ENCODE measurements around the gene SLC38A10.

Gene SLC38A10

GRCh38 chr17:81222906-81223761 is 72.0 kb downstream of the SLC38A10 start, which contains the start of gene CEP131:
CEP131 (minus strand) TSS chr17:81222965; CDS start chr17:81220056, 2,909 bp downstream.
- FAIRE-seq, result no peak

GRCh38 chr17:81222620-81222905 is 72.5 kb downstream of the SLC38A10 start:
- no peak for FAIRE-seq

GRCh38 chr17:81221842-81222619 is 73.1 kb downstream of the SLC38A10 start:
- no peak for FAIRE-seq

- no peak for FAIRE-seq
These were observed 73.7 kb downstream of the SLC38A10 start for GRCh38 chr17:81221371-81221841.

- FAIRE-seq, result no peak
These were observed 75.5 kb downstream of the SLC38A10 start for GRCh38 chr17:81219476-81220180.

- no peak for FAIRE-seq
These were observed 76.1 kb downstream of the SLC38A10 start for GRCh38 chr17:81218991-81219390.

GRCh38 chr17:81218459-81218858 is 76.6 kb downstream of the SLC38A10 start:
- no peak for FAIRE-seq

GRCh38 chr17:81217491-81217890 is 77.6 kb downstream of the SLC38A10 start:
- no peak for FAIRE-seq

GRCh38 chr17:81213978-81214377 is 81.1 kb downstream of the SLC38A10 start:
- FAIRE-seq, result no peak

- no peak for FAIRE-seq
These were observed 82.7 kb downstream of the SLC38A10 start for GRCh38 chr17:81212365-81212764.

- no peak for FAIRE-seq
These were observed 84.2 kb downstream of the SLC38A10 start for GRCh38 chr17:81210868-81211267.

GRCh38 chr17:81210466-81210865 is 84.6 kb downstream of the SLC38A10 start:
- FAIRE-seq, result no peak

- FAIRE-seq, result no peak
These were observed 86.0 kb downstream of the SLC38A10 start for GRCh38 chr17:81209141-81209540.

- FAIRE-seq, result no peak
These were observed 86.5 kb downstream of the SLC38A10 start for GRCh38 chr17:81208651-81209050.

- no peak for FAIRE-seq
These were observed 87.2 kb downstream of the SLC38A10 start for GRCh38 chr17:81207610-81208581.

- no peak for FAIRE-seq
These were observed 88.5 kb downstream of the SLC38A10 start for GRCh38 chr17:81206657-81207056.

- no peak for FAIRE-seq
These were observed 88.9 kb downstream of the SLC38A10 start for GRCh38 chr17:81206166-81206565.

- no peak for FAIRE-seq
These were observed 90.5 kb downstream of the SLC38A10 start for GRCh38 chr17:81204578-81204977.

GRCh38 chr17:81203136-81203535 is 92.0 kb downstream of the SLC38A10 start:
- no peak for FAIRE-seq

GRCh38 chr17:81202318-81202717 is 92.8 kb downstream of the SLC38A10 start:
- FAIRE-seq, result no peak

GRCh38 chr17:81200695-81201580 is 94.2 kb downstream of the SLC38A10 start:
- FAIRE-seq, result no peak
